Measurements from ENCODE around the gene ATF4.

The ATF4 gene

GRCh38 chr22:39534092-39534506 lies 13.7 kb downstream of the ATF4 start:
- TF ChIP-seq, protein P1, sequence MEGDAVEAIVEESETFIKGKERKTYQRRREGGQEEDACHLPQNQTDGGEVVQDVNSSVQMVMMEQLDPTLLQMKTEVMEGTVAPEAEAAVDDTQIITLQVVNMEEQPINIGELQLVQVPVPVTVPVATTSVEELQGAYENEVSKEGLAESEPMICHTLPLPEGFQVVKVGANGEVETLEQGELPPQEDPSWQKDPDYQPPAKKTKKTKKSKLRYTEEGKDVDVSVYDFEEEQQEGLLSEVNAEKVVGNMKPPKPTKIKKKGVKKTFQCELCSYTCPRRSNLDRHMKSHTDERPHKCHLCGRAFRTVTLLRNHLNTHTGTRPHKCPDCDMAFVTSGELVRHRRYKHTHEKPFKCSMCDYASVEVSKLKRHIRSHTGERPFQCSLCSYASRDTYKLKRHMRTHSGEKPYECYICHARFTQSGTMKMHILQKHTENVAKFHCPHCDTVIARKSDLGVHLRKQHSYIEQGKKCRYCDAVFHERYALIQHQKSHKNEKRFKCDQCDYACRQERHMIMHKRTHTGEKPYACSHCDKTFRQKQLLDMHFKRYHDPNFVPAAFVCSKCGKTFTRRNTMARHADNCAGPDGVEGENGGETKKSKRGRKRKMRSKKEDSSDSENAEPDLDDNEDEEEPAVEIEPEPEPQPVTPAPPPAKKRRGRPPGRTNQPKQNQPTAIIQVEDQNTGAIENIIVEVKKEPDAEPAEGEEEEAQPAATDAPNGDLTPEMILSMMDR (conservative IDR thresholded peaks at IDR 0.05): no peak
- peak overlapping the region; percentile 98 for H3K27ac ChIP-seq

DNA sequence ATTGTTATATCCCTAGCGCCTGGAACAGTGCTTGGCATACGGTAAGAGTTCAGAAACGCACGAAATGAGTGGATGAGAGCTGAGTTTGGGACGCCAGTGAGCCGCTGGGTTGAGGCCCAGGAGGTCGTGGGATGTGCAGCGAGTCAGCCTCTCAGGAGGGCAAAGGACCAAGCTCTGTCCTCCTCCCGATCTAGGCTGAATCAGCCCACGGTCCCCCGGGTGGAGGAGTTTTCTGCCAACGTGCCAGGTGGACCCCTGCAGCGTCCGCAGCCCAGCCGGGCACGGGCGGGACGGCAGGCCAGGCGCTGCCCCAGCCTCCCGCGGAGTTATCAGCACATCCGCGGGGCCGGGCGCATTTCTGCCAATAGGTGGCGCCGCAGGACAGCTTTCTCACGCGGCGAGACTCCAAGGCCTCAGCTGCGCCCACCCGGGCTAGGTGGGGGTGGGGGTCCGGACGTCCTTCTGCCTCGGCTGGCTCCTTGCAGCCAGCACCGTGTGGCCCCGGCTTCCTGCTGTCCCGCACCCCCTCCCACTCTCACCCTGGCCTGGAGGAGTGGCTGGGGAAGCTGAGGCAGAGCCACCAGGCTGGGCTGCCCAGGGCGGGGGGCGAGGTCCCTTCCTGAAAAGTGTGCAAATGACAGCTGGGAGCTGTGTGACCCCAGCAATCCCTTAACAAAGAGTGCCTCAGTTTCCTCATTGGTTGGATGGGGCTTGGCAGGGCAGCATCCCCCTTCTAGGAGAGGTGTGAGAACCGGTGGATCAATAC lies 14.4 kb downstream of the ATF4 start:
- TF ChIP-seq, protein P1 (conservative IDR thresholded peaks at IDR 0.05): peak; percentile 96
- H3K27ac ChIP-seq: peak overlapping the region; percentile 98; the same call in 1 of the 2 replicates

GRCh38 chr22:39535357-39535725 lies 15.0 kb downstream of the ATF4 start:
- TF ChIP-seq, protein P1 (conservative IDR thresholded peaks at IDR 0.05): no peak

GRCh38 chr22:39535831-39536449 lies 15.6 kb downstream of the ATF4 start:
- TF ChIP-seq, protein P1 (conservative IDR thresholded peaks at IDR 0.05): no peak
- no peak overlapping the region for H3K27ac ChIP-seq

More at GRCh38 chr22:39535357-39535725, 15.0 kb downstream of the ATF4 start:
- peak overlapping the region; percentile 98; the same call in 1 of the 2 replicates for H3K27ac ChIP-seq

- H3K27ac ChIP-seq: no peak overlapping the region
- TF ChIP-seq, protein P1 (conservative IDR thresholded peaks at IDR 0.05): no peak
Observed at GRCh38 chr22:39536711-39537110, 16.3 kb downstream of the ATF4 start.

- no peak overlapping the region for H3K27ac ChIP-seq
- TF ChIP-seq, protein P1 (conservative IDR thresholded peaks at IDR 0.05): no peak
Observed at GRCh38 chr22:39537975-39538374, 17.6 kb downstream of the ATF4 start.

- no peak overlapping the region for H3K27ac ChIP-seq
- TF ChIP-seq, protein P1 (conservative IDR thresholded peaks at IDR 0.05): peak; percentile 60
Observed at GRCh38 chr22:39543095-39543494, 22.7 kb downstream of the ATF4 start.

Data from VCaP (cell line).